ENCODE data around the gene SNAPC2. TPM values are rescaled to one million over a fixed set of nuclear protein-coding genes. Genes with fewer than 3 reads are reported as not detected.

Gene SNAPC2
- polyA plus RNA-seq, 1 of the 3 experiments (the other 2 are of a cell fraction), result 38.7 TPM

- POLR2A ChIA-PET, result no interaction called here
Measured at GRCh38 chr19:7898967-7899366, 21.2 kb upstream of the SNAPC2 start.

GRCh38 chr19:7899751-7900378, 20.3 kb upstream of the SNAPC2 start:
- Histone ChIP-seq H2AFZ (ENCODE audit: low read depth) (no peak overlapping the region), H3K27me3 (ENCODE audit: insufficient read depth) (no peaks in the 10 kb centered on the region), H4K20me1 (ENCODE audit: insufficient read depth) (peaks cover 5% of the 10 kb centered on the region), H3K9me2 (no peaks in the 10 kb centered on the region), H3K79me2 (ENCODE audit: insufficient read depth) (peaks cover 8% of the 10 kb centered on the region), H3K4me2 (no peak overlapping the region), H3K4me3 (ENCODE audit: low read depth in 2 of 2, low read length in 1 of 2) (no peak overlapping the region), H3K9ac (no peak overlapping the region), H3K36me3 (replicated peaks in 1 of 2; ENCODE audit: control insufficient read depth in 1 of 2, insufficient read depth in 2 of 2, low read length in 1 of 2) (peaks cover 0 to 1% of the 10 kb centered on the region in 2 experiments), H3K4me1 (ENCODE audit: control insufficient read depth in 1 of 2, insufficient read depth in 2 of 2, low read depth in 1 of 2, low read length in 1 of 2) (peaks cover 0 to 13% of the 10 kb centered on the region in 2 experiments; a peak in 2 of 4 replicates), H3F3A (replicated peaks; ENCODE audit: insufficient read depth) (no peaks in the 10 kb centered on the region), H3K9me3 (no peaks in the 10 kb centered on the region), H3K27ac (ENCODE audit: low read depth in 2 of 2, low read length in 1 of 2) (no peak overlapping the region)
- DNase-seq, result no peak
- ChIA-PET CTCF (interaction anchor here (0.6 to 1.6 kb wide), 4 partner anchors 12 to 47 kb away, joined by 3 to 12 read pairs (median 4); no protein-coding TSS in a partner anchor), POLR2A (no interaction called here)
- WGBS (ENCODE audit: low lambda C conversion rate), result 89% methylated on average over 9 of the region's 34 CpGs
- TF ChIP-seq REST (IDR thresholded peaks at IDR 0.05; ENCODE audit: low read depth, low read length) (no peak), CTCF (IDR thresholded peaks at IDR 0.05) (no peak), SIN3A (IDR thresholded peaks at IDR 0.05; ENCODE audit: borderline replicate concordance, low read depth, low read length) (no peak), NRF1 (IDR thresholded peaks at IDR 0.05; ENCODE audit: low read depth, low read length) (no peak), MEF2A (IDR thresholded peaks at IDR 0.05; ENCODE audit: borderline replicate concordance, low read depth) (no peak), TAF1 (IDR thresholded peaks at IDR 0.05; ENCODE audit: borderline replicate concordance, low read depth, low read length) (no peak), TEAD4 (IDR thresholded peaks at IDR 0.05; ENCODE audit: borderline replicate concordance, insufficient read depth) (no peak), NFIC (IDR thresholded peaks at IDR 0.05; ENCODE audit: borderline replicate concordance) (no peak), CHD2 (IDR thresholded peaks at IDR 0.05; ENCODE audit: low read length, partially characterized antibody) (no peak), RCOR1 (IDR thresholded peaks at IDR 0.05; ENCODE audit: low read length) (no peak), GABPA (IDR thresholded peaks at IDR 0.05; ENCODE audit: low read depth) (no peak), PBX3 (IDR thresholded peaks at IDR 0.05) (no peak), USF2 (IDR thresholded peaks at IDR 0.05; ENCODE audit: borderline replicate concordance, low read depth, low read length) (no peak)

More at GRCh38 chr19:7898967-7899366, 21.2 kb upstream of the SNAPC2 start:
- Histone ChIP-seq H3K79me2 (ENCODE audit: insufficient read depth) (no peaks in the 10 kb centered on the region), H3K9me2 (no peaks in the 10 kb centered on the region), H3K4me2 (no peak overlapping the region), H2AFZ (ENCODE audit: low read depth) (no peak overlapping the region), H3F3A (replicated peaks; ENCODE audit: insufficient read depth) (no peaks in the 10 kb centered on the region), H3K9ac (no peak overlapping the region), H4K20me1 (ENCODE audit: insufficient read depth) (no peaks in the 10 kb centered on the region), H3K9me3 (no peaks in the 10 kb centered on the region), H3K4me3 (ENCODE audit: low read depth in 2 of 2, low read length in 1 of 2) (no peak overlapping the region), H3K27me3 (ENCODE audit: insufficient read depth) (no peaks in the 10 kb centered on the region), H3K36me3 (replicated peaks in 1 of 2; ENCODE audit: control insufficient read depth in 1 of 2, insufficient read depth in 2 of 2, low read length in 1 of 2) (no peaks in the 10 kb centered on the region), H3K27ac (ENCODE audit: low read depth in 2 of 2, low read length in 1 of 2) (no peak overlapping the region), H3K4me1 (ENCODE audit: control insufficient read depth in 1 of 2, insufficient read depth in 2 of 2, low read depth in 1 of 2, low read length in 1 of 2) (peaks cover 0 to 8% of the 10 kb centered on the region in 2 experiments; a peak in 1 of 4 replicates)
- no peak for DNase-seq
- TF ChIP-seq TAF1 (IDR thresholded peaks at IDR 0.05; ENCODE audit: borderline replicate concordance, low read depth, low read length) (no peak), GABPA (IDR thresholded peaks at IDR 0.05; ENCODE audit: low read depth) (no peak), TEAD4 (IDR thresholded peaks at IDR 0.05; ENCODE audit: borderline replicate concordance, insufficient read depth) (no peak), IRF3 (IDR thresholded peaks at IDR 0.05; ENCODE audit: low read depth, low read length) (no peak), FOXM1 (IDR thresholded peaks at IDR 0.05; ENCODE audit: low read depth) (no peak), RXRA (IDR thresholded peaks at IDR 0.05; ENCODE audit: borderline replicate concordance, low read depth) (no peak), YY1 (IDR thresholded peaks at IDR 0.05; ENCODE audit: low read depth) (no peak)
- WGBS (ENCODE audit: low lambda C conversion rate), result 85% methylated on average over 14 of the region's 16 CpGs
- CTCF ChIA-PET, result interaction anchor here (1.2 kb wide), 1 partner anchor 23 kb away, joined by 4 read pairs; no protein-coding TSS in a partner anchor
